Measurements from ENCODE around the gene APC2. TPM values are rescaled to one million over a fixed set of nuclear protein-coding genes. Genes with fewer than 3 reads are reported as not detected.

The APC2 gene
- polyA plus RNA-seq, 1 donor from 2014 or later, result 50.5 TPM

DNA sequence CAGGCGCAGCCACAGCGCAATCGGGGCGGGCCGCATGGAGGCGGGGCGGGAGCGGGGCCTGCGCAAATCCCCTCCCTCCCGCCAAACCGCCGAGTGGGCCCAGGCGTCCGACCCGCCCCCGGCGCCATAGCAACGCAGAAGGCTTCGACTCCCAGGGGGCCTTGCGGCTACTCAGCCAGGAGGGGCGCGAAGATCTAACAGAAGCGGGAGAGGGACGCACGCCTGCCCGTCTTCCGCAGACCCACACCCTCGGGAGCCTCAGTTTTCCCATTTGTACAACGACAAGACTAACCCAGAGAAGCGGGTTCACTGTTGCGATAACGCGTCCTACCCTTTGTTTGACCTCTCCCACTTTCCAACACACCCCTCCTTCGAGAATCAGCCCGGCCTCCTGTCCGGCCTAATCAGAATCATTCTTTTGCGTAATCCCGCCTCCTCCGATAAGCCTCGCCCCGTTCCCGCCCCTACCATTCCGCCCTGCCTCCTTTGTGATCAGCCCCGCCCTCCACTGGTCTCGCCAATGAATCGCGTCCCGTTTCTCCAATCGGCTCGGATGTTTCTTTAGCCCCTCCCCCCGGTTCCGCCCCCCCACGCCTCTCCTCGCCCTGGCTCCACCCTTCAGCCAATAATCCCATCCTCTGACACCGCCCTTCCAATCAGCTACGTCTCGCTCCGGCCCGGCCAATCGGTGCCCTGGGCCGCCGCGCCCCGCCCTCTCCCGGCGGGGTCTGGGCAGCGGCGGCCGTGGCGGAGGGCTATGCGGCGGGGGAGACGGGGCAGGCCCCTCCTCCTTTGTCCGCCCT, 40.6 kb downstream of the APC2 start, which contains the start of gene PCSK4:
TSS of gene PCSK4 (minus strand) at position 40 of the 803 bp plus-strand sequence. CDS start at position 36, 4 bp downstream.
- peak within 1 kb of the TSS; percentile 42 for H2AFZ ChIP-seq (ENCODE audit: low read depth, low read length)
- no peaks in the 10 kb centered on the region for H3K79me2 ChIP-seq (replicated peaks; ENCODE audit: insufficient read depth, low read length)

DNA sequence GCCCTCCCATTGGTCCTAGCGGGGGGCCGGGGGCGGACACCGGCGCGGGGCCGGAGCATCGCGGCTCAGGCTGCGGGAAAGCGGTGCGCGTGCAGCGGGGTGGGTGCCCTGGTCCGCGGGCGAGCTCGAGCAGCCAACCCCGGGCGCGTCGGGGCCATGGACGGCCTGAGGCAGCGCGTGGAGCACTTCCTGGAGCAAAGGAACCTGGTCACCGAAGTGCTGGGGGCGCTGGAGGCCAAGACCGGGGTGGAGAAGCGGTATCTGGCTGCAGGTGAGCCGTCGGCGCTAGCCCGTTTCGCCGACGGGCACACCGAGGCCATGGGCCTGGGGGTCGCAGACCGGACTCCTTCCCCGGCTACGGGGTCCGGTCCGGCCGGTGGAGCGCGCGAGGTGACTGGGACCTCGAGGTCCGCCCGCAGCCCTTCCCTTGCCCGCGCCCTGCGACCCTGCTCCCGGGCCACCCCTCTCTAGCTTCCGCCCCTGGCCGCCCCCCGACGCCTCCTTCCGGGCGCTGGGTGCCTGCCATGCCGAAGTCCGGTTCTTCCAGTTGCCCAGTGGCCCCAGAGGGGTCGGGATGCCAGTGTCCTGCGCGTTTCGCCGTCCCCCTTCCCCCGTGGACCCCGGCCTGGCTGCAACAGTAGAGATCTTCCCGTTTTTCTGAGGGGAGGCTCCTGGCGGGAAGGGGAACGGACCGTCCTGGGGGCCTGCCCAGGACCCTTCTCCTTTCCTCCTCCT, 41.4 kb downstream of the APC2 start, which contains the start of gene REEP6:
TSS of gene REEP6 (plus strand) at position 68 of the 735 bp plus-strand sequence. CDS start at position 157, 89 bp downstream.
- Histone ChIP-seq H3K9ac (ENCODE audit: low read length) (peak within 1 kb of the TSS; percentile 77), H3K9me3 (ENCODE audit: low read length) (no peaks in the 10 kb centered on the region), H3K4me2 (ENCODE audit: low read length) (peak within 1 kb of the TSS; percentile 35), H3K27ac (ENCODE audit: low read length) (peak within 1 kb of the TSS; percentile 80), H2AFZ (ENCODE audit: low read depth, low read length) (peak within 1 kb of the TSS; percentile 42), H3F3A (ENCODE audit: insufficient read depth, low read length, poor library complexity, severe bottlenecking) (no peaks in the 10 kb centered on the region), H3K9me2 (ENCODE audit: insufficient read depth, low read length) (no peaks in the 10 kb centered on the region), H3K27me3 (ENCODE audit: insufficient read depth, low read depth, low read length) (peaks cover 4% of the 10 kb centered on the region), H3K79me2 (replicated peaks; ENCODE audit: insufficient read depth, low read length) (no peaks in the 10 kb centered on the region), H3K36me3 (ENCODE audit: insufficient read depth, low read length) (no peaks in the 10 kb centered on the region), H4K20me1 (ENCODE audit: insufficient read depth) (no peaks in the 10 kb centered on the region), H3K4me3 (ENCODE audit: low read length) (peak within 1 kb of the TSS; percentile 78)
- peak; percentile 72 for TF ChIP-seq POLR2AphosphoS5 (IDR thresholded peaks at IDR 0.05)
- peak; percentile 56 for TF ChIP-seq MXI1 (conservative IDR thresholded peaks at IDR 0.05; ENCODE audit: poor library complexity, severe bottlenecking)
- TF ChIP-seq, protein P1, sequence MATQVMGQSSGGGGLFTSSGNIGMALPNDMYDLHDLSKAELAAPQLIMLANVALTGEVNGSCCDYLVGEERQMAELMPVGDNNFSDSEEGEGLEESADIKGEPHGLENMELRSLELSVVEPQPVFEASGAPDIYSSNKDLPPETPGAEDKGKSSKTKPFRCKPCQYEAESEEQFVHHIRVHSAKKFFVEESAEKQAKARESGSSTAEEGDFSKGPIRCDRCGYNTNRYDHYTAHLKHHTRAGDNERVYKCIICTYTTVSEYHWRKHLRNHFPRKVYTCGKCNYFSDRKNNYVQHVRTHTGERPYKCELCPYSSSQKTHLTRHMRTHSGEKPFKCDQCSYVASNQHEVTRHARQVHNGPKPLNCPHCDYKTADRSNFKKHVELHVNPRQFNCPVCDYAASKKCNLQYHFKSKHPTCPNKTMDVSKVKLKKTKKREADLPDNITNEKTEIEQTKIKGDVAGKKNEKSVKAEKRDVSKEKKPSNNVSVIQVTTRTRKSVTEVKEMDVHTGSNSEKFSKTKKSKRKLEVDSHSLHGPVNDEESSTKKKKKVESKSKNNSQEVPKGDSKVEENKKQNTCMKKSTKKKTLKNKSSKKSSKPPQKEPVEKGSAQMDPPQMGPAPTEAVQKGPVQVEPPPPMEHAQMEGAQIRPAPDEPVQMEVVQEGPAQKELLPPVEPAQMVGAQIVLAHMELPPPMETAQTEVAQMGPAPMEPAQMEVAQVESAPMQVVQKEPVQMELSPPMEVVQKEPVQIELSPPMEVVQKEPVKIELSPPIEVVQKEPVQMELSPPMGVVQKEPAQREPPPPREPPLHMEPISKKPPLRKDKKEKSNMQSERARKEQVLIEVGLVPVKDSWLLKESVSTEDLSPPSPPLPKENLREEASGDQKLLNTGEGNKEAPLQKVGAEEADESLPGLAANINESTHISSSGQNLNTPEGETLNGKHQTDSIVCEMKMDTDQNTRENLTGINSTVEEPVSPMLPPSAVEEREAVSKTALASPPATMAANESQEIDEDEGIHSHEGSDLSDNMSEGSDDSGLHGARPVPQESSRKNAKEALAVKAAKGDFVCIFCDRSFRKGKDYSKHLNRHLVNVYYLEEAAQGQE (IDR thresholded peaks at IDR 0.05; ENCODE audit: borderline replicate concordance), result no peak
- peak; percentile 45 for TF ChIP-seq SMC3 (conservative IDR thresholded peaks at IDR 0.05; ENCODE audit: poor library complexity)
- TF ChIP-seq EP300 (conservative IDR thresholded peaks at IDR 0.05; ENCODE audit: poor library complexity, severe bottlenecking), result peak; percentile 26
- TF ChIP-seq, protein P2, sequence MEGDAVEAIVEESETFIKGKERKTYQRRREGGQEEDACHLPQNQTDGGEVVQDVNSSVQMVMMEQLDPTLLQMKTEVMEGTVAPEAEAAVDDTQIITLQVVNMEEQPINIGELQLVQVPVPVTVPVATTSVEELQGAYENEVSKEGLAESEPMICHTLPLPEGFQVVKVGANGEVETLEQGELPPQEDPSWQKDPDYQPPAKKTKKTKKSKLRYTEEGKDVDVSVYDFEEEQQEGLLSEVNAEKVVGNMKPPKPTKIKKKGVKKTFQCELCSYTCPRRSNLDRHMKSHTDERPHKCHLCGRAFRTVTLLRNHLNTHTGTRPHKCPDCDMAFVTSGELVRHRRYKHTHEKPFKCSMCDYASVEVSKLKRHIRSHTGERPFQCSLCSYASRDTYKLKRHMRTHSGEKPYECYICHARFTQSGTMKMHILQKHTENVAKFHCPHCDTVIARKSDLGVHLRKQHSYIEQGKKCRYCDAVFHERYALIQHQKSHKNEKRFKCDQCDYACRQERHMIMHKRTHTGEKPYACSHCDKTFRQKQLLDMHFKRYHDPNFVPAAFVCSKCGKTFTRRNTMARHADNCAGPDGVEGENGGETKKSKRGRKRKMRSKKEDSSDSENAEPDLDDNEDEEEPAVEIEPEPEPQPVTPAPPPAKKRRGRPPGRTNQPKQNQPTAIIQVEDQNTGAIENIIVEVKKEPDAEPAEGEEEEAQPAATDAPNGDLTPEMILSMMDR (IDR thresholded peaks at IDR 0.05; ENCODE audit: poor library complexity, severe bottlenecking), result peak; percentile 31
- no peak for TF ChIP-seq TAF1 (IDR thresholded peaks at IDR 0.05; ENCODE audit: low read depth)

More for the DNA sequence above, 40.6 kb downstream of the APC2 start, which contains the start of gene PCSK4:
- no peak for TF ChIP-seq RAD21 (conservative IDR thresholded peaks at IDR 0.05)
- peak; percentile 29 for TF ChIP-seq SMC3 (conservative IDR thresholded peaks at IDR 0.05; ENCODE audit: poor library complexity)
- peak; percentile 69 for TF ChIP-seq POLR2AphosphoS5 (IDR thresholded peaks at IDR 0.05)
- TF ChIP-seq, protein P1 (IDR thresholded peaks at IDR 0.05; ENCODE audit: borderline replicate concordance), result peak; percentile 55
- peak; percentile 48 for TF ChIP-seq EP300 (conservative IDR thresholded peaks at IDR 0.05; ENCODE audit: poor library complexity, severe bottlenecking)
- peak; percentile 57 for TF ChIP-seq TAF1 (IDR thresholded peaks at IDR 0.05; ENCODE audit: low read depth)
- no peak for TF ChIP-seq EZH2 (IDR thresholded peaks at IDR 0.05; ENCODE audit: borderline replicate concordance, insufficient read depth, low read length, poor library complexity, severe bottlenecking)
- TF ChIP-seq, protein P2 (IDR thresholded peaks at IDR 0.05; ENCODE audit: poor library complexity, severe bottlenecking), result no peak
- TF ChIP-seq MXI1 (conservative IDR thresholded peaks at IDR 0.05; ENCODE audit: poor library complexity, severe bottlenecking), result peak; percentile 80
- H3K36me3 ChIP-seq (ENCODE audit: insufficient read depth, low read length), result no peaks in the 10 kb centered on the region
- no peaks in the 10 kb centered on the region for H4K20me1 ChIP-seq (ENCODE audit: insufficient read depth)
- no peaks in the 10 kb centered on the region for H3K9me3 ChIP-seq (ENCODE audit: low read length)
- peak within 1 kb of the TSS; percentile 35 for H3K4me2 ChIP-seq (ENCODE audit: low read length)
- H3K9ac ChIP-seq (ENCODE audit: low read length), result peak within 1 kb of the TSS; percentile 77
- H3K27me3 ChIP-seq (ENCODE audit: insufficient read depth, low read depth, low read length), result peaks cover 4% of the 10 kb centered on the region
- H3K9me2 ChIP-seq (ENCODE audit: insufficient read depth, low read length), result no peaks in the 10 kb centered on the region
- H3F3A ChIP-seq (ENCODE audit: insufficient read depth, low read length, poor library complexity, severe bottlenecking), result no peaks in the 10 kb centered on the region
- peak within 1 kb of the TSS; percentile 78 for H3K4me3 ChIP-seq (ENCODE audit: low read length)
- peak within 1 kb of the TSS; percentile 80 for H3K27ac ChIP-seq (ENCODE audit: low read length)

Measured in neural cell (in vitro differentiated cells).